Mucosa of descending colon (tissue), 3 donors: Measurements from ENCODE around the gene SLC25A36. TPM values are rescaled to one million over a fixed set of nuclear protein-coding genes. Genes with fewer than 3 reads are reported as not detected.

Source experiments
- total RNA-seq, 3 donors: library from RNA; stranded (reverse); fragmentation: NEBNext Ultra II Directional in 2 of 3; extraction: Animal tissue kit (Norgen Biotek cat#: 25700) in 2 of 3; gene quantifications; one replicate each; pipeline versions ENCODE4 v1.2.1 to v1.2.4, GENCODE V29; 2021 to 2023
- donor health status: DM: no; HTN: no; CAD: no; lungs with moderate emphysema.
- donor health status: DM: no; HTN: no; CAD: no.
- donor health status: DM: no; HTN: yes; CAD: no.

Gene SLC25A36
- total RNA-seq, 3 donors from 2014 or later = 38.3 to 53.7 (median 47.5) TPM

Other genes with a start within 250 kb of the SLC25A36 start
- gene SPSB4, start 109.5 kb downstream of the SLC25A36 start, total RNA-seq = under 1 TPM; 0.10 to 0.85 (median 0.17) TPM